Osteoblast (primary cell): ENCODE measurements around the gene MBOAT7. TPM values are rescaled to one million over a fixed set of nuclear protein-coding genes. Genes with fewer than 3 reads are reported as not detected.

Experiments used
- DNase-seq: peaks from one replicate; pipeline ENCODE4 v3.0.0; 2011; ENCODE audit warnings: low spot score, mixed read lengths; ENCODE audit not compliant: insufficient read length; ENCODE audit errors: missing footprints
- H2AFZ ChIP-seq: 2 replicates; pipeline ENCODE4 v1.6.0; 2011; ENCODE audit warnings: mild to moderate bottlenecking, low read length
- H3K27ac ChIP-seq: 2 replicates; pipeline ENCODE4 v1.5.1; 2011; ENCODE audit warnings: mild to moderate bottlenecking, low read depth, low read length, moderate library complexity
- H3K27me3 ChIP-seq: 2 replicates; pipeline ENCODE4 v1.6.0; 2012; ENCODE audit warnings: mild to moderate bottlenecking, control low read depth, inconsistent platforms, low read length, moderate library complexity; ENCODE audit not compliant: insufficient read depth
- H3K36me3 ChIP-seq: 2 replicates; pipeline ENCODE4 v1.5.1; 2011; ENCODE audit warnings: mild to moderate bottlenecking, low read length, control low read depth, moderate library complexity; ENCODE audit not compliant: insufficient read depth
- H3K4me1 ChIP-seq: 2 replicates; pipeline ENCODE4 v1.5.1; 2011; ENCODE audit warnings: mild to moderate bottlenecking, low read length, control low read depth, moderate library complexity; ENCODE audit not compliant: insufficient read depth
- H3K4me2 ChIP-seq: 2 replicates; pipeline ENCODE4 v1.6.0; 2011; ENCODE audit warnings: mild to moderate bottlenecking, low read length; ENCODE audit not compliant: insufficient read depth
- H3K4me3 ChIP-seq: fragments of 200-600 bp; sonication (generic); 3 replicates; pipeline ENCODE4 v1.5.1; 2012; ENCODE audit warnings: mild to moderate bottlenecking, low read length, inconsistent platforms; ENCODE audit not compliant: insufficient read depth
- H3K79me2 ChIP-seq: 2 replicates; pipeline ENCODE4 v1.6.0; 2012; ENCODE audit warnings: mild to moderate bottlenecking, low read length, control low read depth, inconsistent platforms; ENCODE audit not compliant: insufficient read depth
- H3K9me3 ChIP-seq: 2 replicates; pipeline ENCODE4 v1.5.1; 2011; ENCODE audit warnings: low read depth, low read length, control low read depth
- H4K20me1 ChIP-seq: 2 replicates; pipeline ENCODE4 v1.6.0; 2012; ENCODE audit warnings: mild to moderate bottlenecking, low read length, control low read depth; ENCODE audit not compliant: insufficient read depth
- CTCF ChIP-seq: IDR thresholded peaks from 2 replicates; pipeline ENCODE4 v1.5.1; 2011; ENCODE audit warnings: mild to moderate bottlenecking, low read depth, low read length, moderate library complexity; ENCODE audit errors: extremely low read depth
- total RNA-seq: library from RNA; depleted of rRNA; stranded (reverse); fragments of >200 nt; gene quantifications from 2 replicates; pipeline ENCODE4 v1.2.3, GENCODE V29; 2012

The MBOAT7 gene
- 26.1 and 30.1 TPM in 2 replicates for total RNA-seq

GRCh38 chr19:54189145-54189734, at the start of gene MBOAT7:
Gene MBOAT7 (minus strand): TSS chr19:54189580. CDS start chr19:54188508, 1,072 bp downstream.
- Histone ChIP-seq H3K9me3 (no peaks in the 10 kb centered on the region), H3K27ac (peak within 1 kb of the TSS; percentile 94), H3K27me3 (no peaks in the 10 kb centered on the region), H2AFZ (peak within 1 kb of the TSS; percentile 89), H3K4me1 (peaks cover 19% of the 10 kb centered on the region), H3K36me3 (peaks cover 24% of the 10 kb centered on the region), H3K4me3 (peak within 1 kb of the TSS; percentile 86), H4K20me1 (peaks cover 10% of the 10 kb centered on the region), H3K79me2 (peaks cover 48% of the 10 kb centered on the region), H3K4me2 (peak within 1 kb of the TSS; percentile 91)
- no peak for TF ChIP-seq CTCF
- peak; percentile 99 for DNase-seq

- Histone ChIP-seq H3K4me3 (no peak overlapping the region), H3K9me3 (no peaks in the 10 kb centered on the region)
- no peak for TF ChIP-seq CTCF
These were observed 44.6 kb upstream of the MBOAT7 start for GRCh38 chr19:54233941-54234340.

GRCh38 chr19:54231077-54231931, 41.9 kb upstream of the MBOAT7 start:
- H3K27me3 ChIP-seq, result peaks cover 2% of the 10 kb centered on the region
- no peak overlapping the region for H2AFZ ChIP-seq

More at GRCh38 chr19:54233941-54234340, 44.6 kb upstream of the MBOAT7 start:
- Histone ChIP-seq H3K36me3 (no peaks in the 10 kb centered on the region), H3K27me3 (peaks cover 4% of the 10 kb centered on the region), H4K20me1 (no peaks in the 10 kb centered on the region), H2AFZ (no peak overlapping the region), H3K4me1 (no peaks in the 10 kb centered on the region), H3K79me2 (no peaks in the 10 kb centered on the region), H3K4me2 (no peak overlapping the region), H3K27ac (no peak overlapping the region)
- DNase-seq, result peak; percentile 19

More at GRCh38 chr19:54231077-54231931, 41.9 kb upstream of the MBOAT7 start:
- H3K36me3 ChIP-seq, result no peaks in the 10 kb centered on the region
- H3K9me3 ChIP-seq, result no peaks in the 10 kb centered on the region
- H3K4me3 ChIP-seq, result no peak overlapping the region
- H3K27ac ChIP-seq, result no peak overlapping the region
- no peaks in the 10 kb centered on the region for H4K20me1 ChIP-seq
- H3K4me1 ChIP-seq, result no peaks in the 10 kb centered on the region
- TF ChIP-seq CTCF, result peak; percentile 91
- peak; percentile 91 for DNase-seq
- no peak overlapping the region for H3K4me2 ChIP-seq
- no peaks in the 10 kb centered on the region for H3K79me2 ChIP-seq
